ENCODE data around the gene CNTN1. TPM values are rescaled to one million over a fixed set of nuclear protein-coding genes. Genes with fewer than 3 reads are reported as not detected.

Gene CNTN1
- total RNA-seq, 1 donor from 2014 or later = not detected

DNA sequence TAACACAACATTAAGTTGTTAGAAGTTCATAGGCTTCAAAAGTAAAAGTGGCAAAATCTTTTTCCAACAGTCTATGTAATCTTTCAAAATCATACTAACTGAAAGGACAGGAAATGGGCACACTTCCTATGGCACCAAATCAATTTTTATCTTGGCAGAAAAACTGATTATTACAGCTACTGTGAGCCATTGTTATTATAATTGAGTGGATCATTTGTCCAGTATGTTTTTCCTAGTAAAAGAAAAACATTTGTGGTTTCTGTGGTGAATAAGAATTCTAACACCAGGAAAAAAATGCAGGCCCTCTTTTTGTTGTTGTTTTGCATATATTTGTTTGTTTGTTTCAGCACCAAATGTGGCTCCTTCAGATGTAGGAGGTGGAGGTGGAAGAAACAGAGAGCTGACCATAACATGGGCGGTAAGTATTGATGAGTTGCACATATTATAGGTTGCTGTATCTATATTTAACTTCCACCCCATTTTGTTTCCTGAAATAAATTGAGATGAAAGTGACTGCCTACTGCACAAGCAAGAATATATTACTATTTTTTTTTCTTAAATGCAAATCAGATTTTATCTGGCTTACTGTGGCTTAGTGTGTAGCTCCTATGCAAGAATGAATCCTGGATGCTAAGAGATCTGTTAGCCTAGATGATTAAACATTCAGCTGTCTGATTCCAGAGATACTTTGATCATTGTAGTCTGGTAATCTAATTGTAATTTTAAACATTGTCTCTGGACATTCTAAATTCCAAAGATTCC is 321.8 kb downstream of the CNTN1 start:
- intact Hi-C loops (cut with micrococcal nuclease) = no loop called here
- Mint-ChIP-seq H3K9me3 (peaks cover 18% of the 10 kb centered on the region), H3K4me1 (ENCODE audit: low read depth) (no peaks in the 10 kb centered on the region), H3K27me3 (ENCODE audit: insufficient read depth) (no peaks in the 10 kb centered on the region), H3K27ac (no peak overlapping the region), H3K4me3 (no peak overlapping the region), H3K36me3 (ENCODE audit: low read depth) (no peaks in the 10 kb centered on the region)
- no peak for DNase-seq (ENCODE audit: low spot score)

DNA sequence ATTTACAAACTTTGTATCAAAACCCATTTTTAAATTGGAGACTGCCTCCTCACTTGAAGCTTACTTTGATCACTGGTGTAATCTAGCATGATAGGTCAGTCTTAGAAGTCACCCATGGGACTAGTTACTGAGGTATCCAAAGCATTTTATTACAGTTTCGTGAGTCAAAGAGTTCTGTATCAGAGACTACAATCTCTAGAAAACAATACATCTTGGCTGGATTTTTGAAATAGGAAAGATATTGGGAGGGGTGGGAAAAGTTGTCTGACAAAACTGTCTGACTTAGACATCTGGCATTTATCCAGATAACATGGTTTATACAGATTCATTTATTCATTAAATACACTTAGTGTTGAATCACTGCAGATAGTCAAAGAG is 322.4 kb downstream of the CNTN1 start:
- Mint-ChIP-seq H3K27me3 (ENCODE audit: insufficient read depth) (no peaks in the 10 kb centered on the region), H3K4me1 (ENCODE audit: low read depth) (no peaks in the 10 kb centered on the region), H3K4me3 (no peak overlapping the region), H3K9me3 (peaks cover 18% of the 10 kb centered on the region), H3K27ac (no peak overlapping the region), H3K36me3 (ENCODE audit: low read depth) (no peaks in the 10 kb centered on the region)
- intact Hi-C loops (cut with micrococcal nuclease) = no loop called here
- no peak for DNase-seq (ENCODE audit: low spot score)

DNA sequence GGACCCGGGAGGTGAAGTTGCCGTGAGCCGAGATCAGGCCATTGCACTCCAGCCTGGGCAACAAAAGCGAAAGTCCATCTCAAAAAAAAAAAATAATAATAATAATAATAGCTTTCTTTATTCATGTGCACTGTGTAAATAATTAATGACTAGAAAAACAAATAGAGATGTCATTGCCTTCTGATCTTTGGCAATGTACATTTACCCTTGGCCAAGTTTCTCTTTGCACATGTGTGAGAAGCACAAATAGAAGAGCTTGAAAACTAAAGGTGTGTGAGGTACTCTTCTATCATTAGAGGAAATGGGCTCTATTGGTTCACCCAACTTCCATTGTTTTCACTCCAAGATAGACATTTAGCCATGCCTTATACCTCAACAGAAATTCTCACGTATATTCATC is 325.8 kb downstream of the CNTN1 start:
- Mint-ChIP-seq H3K4me1 (ENCODE audit: low read depth) (no peaks in the 10 kb centered on the region), H3K27ac (no peak overlapping the region), H3K4me3 (no peak overlapping the region), H3K36me3 (ENCODE audit: low read depth) (no peaks in the 10 kb centered on the region), H3K27me3 (ENCODE audit: insufficient read depth) (no peaks in the 10 kb centered on the region), H3K9me3 (no peaks in the 10 kb centered on the region)
- intact Hi-C loops (cut with micrococcal nuclease) = no loop called here
- no peak for DNase-seq (ENCODE audit: low spot score)

DNA sequence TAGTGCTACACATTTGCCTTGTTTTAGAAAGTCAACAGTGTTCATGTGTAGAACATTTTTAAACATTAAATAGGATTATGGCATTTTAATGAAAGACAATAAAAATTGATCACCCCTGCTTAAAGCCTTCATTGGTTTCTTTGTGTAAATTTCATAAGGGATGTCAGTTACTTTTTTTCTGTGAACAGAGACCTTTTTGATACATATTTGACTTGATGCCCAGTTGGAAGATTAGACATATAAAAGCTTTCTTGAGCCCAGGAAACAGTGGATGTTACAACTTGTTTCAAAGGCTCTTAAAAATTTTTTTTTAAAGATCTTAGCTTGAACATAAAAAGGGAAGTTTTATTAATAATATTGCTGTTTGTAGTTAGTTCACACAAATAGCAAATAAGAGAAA is 327.2 kb downstream of the CNTN1 start:
- H3K27ac Mint-ChIP-seq = no peak overlapping the region
- H3K9me3 Mint-ChIP-seq = no peaks in the 10 kb centered on the region
- no peaks in the 10 kb centered on the region for H3K36me3 Mint-ChIP-seq (ENCODE audit: low read depth)

DNA sequence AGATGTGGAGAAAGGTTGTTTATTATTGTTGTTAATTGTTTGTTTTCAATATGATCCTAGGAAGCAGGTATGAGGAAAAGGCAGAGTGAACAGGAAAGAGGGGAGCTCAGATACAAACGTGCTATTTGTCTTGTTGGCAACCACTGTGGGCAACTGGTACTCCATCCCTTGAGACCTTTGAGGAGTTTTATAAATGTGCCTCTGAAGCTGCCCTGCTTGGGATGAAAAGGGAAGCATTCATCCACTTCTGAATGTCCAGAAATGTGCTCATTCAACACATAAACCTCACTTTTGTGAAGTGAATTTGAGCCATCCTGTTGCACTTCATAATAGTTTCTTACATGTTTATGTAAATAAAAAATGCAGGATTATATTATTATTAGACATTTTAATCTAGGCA is 331.6 kb downstream of the CNTN1 start:
- H3K4me3 Mint-ChIP-seq = no peak overlapping the region
- no peaks in the 10 kb centered on the region for H3K9me3 Mint-ChIP-seq
- intact Hi-C loops (cut with micrococcal nuclease) = no loop called here
- H3K36me3 Mint-ChIP-seq (ENCODE audit: low read depth) = no peaks in the 10 kb centered on the region
- H3K27ac Mint-ChIP-seq = no peak overlapping the region
- no peaks in the 10 kb centered on the region for H3K27me3 Mint-ChIP-seq (ENCODE audit: insufficient read depth)
- no peaks in the 10 kb centered on the region for H3K4me1 Mint-ChIP-seq (ENCODE audit: low read depth)
- DNase-seq (ENCODE audit: low spot score) = no peak

More for the DNA sequence above, 327.2 kb downstream of the CNTN1 start:
- intact Hi-C loops (cut with micrococcal nuclease) = no loop called here
- Mint-ChIP-seq H3K4me1 (ENCODE audit: low read depth) (no peaks in the 10 kb centered on the region), H3K4me3 (no peak overlapping the region), H3K27me3 (ENCODE audit: insufficient read depth) (no peaks in the 10 kb centered on the region)
- DNase-seq (ENCODE audit: low spot score) = no peak

DNA sequence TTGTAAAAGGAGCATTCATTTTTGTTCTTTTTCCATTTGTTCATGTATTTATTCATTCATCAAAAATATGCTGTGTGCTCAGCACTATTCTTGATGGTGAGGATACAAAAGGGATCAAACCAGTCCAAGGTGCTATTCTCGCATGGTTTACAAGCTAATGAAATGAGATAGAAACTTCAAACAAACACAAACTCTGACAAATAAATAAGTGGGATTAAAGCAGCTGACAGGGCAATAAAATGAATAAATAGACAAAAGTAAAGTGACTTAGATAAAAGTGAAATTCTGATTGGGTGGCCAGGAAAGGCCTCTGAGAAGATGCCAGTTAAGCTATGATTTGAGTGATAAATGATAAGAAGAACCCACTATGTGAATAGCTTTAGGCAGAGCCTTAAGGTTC is 333.9 kb downstream of the CNTN1 start:
- H3K4me1 Mint-ChIP-seq (ENCODE audit: low read depth) = no peaks in the 10 kb centered on the region
- no peak overlapping the region for H3K27ac Mint-ChIP-seq

DNA sequence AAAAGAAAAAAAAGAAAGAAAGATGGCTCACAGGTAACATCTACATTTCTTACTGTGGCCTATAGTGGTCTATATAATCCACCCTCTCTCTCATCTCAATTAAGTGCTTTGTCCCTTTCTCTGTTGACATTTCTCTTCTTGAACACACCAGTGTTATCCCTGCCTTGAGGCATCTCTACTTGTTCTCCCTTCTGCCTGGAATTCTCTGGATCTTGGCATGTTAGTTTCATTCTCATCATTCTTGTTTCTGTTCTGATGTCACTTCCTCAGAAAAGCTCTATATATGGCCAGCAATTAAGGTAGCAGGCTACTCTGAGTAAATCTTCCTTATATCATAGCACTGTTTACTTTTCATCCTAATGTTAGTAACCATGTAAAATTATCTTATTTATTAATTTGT is 340.1 kb downstream of the CNTN1 start:
- no peaks in the 10 kb centered on the region for H3K4me1 Mint-ChIP-seq (ENCODE audit: low read depth)
- no peak overlapping the region for H3K27ac Mint-ChIP-seq
- no peak for DNase-seq (ENCODE audit: low spot score)
- H3K27me3 Mint-ChIP-seq (ENCODE audit: insufficient read depth) = no peaks in the 10 kb centered on the region
- no peaks in the 10 kb centered on the region for H3K36me3 Mint-ChIP-seq (ENCODE audit: low read depth)
- intact Hi-C loops (cut with micrococcal nuclease) = no loop called here
- no peaks in the 10 kb centered on the region for H3K9me3 Mint-ChIP-seq
- no peak overlapping the region for H3K4me3 Mint-ChIP-seq

More for the DNA sequence above, 333.9 kb downstream of the CNTN1 start:
- H3K36me3 Mint-ChIP-seq (ENCODE audit: low read depth) = no peaks in the 10 kb centered on the region
- no peak overlapping the region for H3K4me3 Mint-ChIP-seq
- H3K27me3 Mint-ChIP-seq (ENCODE audit: insufficient read depth) = no peaks in the 10 kb centered on the region
- DNase-seq (ENCODE audit: low spot score) = no peak
- no peaks in the 10 kb centered on the region for H3K9me3 Mint-ChIP-seq
- intact Hi-C loops (cut with micrococcal nuclease) = no loop called here

DNA sequence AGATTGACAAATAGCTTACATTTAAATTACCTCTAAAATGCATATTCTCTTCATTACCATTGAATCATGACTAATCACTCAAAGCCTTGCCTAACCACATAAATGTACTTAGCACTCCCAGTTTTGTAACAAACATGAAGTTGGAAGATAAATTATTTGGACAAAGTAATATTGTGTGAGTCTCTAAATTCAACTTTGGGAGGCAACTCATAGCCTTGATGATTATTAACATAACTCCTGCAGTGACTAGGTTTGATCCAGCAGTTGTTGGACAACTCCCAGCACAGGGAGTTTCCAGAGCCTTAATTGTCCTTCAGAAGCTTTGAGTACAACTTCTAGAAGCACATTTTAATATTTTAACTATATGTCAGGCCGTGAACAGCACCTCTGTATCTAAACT is 342.4 kb downstream of the CNTN1 start:
- H3K36me3 Mint-ChIP-seq (ENCODE audit: low read depth) = no peaks in the 10 kb centered on the region
- intact Hi-C loops (cut with micrococcal nuclease) = no loop called here

DNA sequence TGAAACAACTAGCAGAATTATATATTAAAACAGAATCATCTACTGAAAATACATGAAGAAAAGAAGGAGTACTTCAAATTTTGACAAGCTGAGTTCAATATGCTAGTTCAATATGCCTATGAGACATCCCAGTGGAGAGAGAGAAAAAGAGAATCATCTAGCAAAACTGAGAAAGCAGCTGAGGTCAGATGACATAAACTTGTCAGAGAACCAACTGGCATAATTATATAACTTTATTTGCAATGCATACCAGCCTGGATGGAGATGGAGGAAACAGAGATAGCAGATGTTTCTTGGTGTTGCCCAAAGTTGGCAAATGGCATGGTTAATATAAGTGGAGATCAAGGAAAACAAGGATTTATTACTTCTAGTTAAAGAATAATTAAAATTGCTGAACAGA is 347.2 kb downstream of the CNTN1 start:
- no peak overlapping the region for H3K4me3 Mint-ChIP-seq
- no peak for DNase-seq (ENCODE audit: low spot score)
- H3K4me1 Mint-ChIP-seq (ENCODE audit: low read depth) = no peaks in the 10 kb centered on the region
- no peaks in the 10 kb centered on the region for H3K36me3 Mint-ChIP-seq (ENCODE audit: low read depth)
- no peaks in the 10 kb centered on the region for H3K27me3 Mint-ChIP-seq (ENCODE audit: insufficient read depth)
- H3K27ac Mint-ChIP-seq = no peak overlapping the region
- H3K9me3 Mint-ChIP-seq = no peaks in the 10 kb centered on the region
- intact Hi-C loops (cut with micrococcal nuclease) = no loop called here

More for the DNA sequence above, 342.4 kb downstream of the CNTN1 start:
- H3K27ac Mint-ChIP-seq = no peak overlapping the region
- H3K4me3 Mint-ChIP-seq = no peak overlapping the region
- no peaks in the 10 kb centered on the region for H3K9me3 Mint-ChIP-seq
- no peak for DNase-seq (ENCODE audit: low spot score)
- H3K4me1 Mint-ChIP-seq (ENCODE audit: low read depth) = no peaks in the 10 kb centered on the region
- no peaks in the 10 kb centered on the region for H3K27me3 Mint-ChIP-seq (ENCODE audit: insufficient read depth)

DNA sequence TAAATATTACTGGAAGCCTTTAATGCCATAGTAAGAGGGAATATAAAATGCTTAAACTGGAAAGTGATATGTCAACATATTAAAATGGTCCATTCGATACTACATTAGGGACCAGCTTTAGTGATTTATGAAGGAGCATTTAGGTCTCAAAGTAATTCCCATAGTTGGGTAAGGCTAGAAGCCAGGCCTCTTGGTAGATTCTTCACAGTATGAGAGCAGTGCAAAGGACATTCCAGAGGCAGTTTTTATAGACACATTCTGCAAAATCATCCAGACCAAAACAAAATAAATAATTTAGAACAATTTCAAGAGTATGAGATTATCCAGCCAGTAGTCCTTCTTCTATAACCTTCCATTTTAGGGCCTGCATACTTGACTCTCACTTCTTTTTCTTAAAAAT is 353.3 kb downstream of the CNTN1 start:
- H3K4me3 Mint-ChIP-seq = no peak overlapping the region
- intact Hi-C loops (cut with micrococcal nuclease) = no loop called here
- H3K4me1 Mint-ChIP-seq (ENCODE audit: low read depth) = no peaks in the 10 kb centered on the region
- no peaks in the 10 kb centered on the region for H3K36me3 Mint-ChIP-seq (ENCODE audit: low read depth)
- no peaks in the 10 kb centered on the region for H3K27me3 Mint-ChIP-seq (ENCODE audit: insufficient read depth)
- no peak for DNase-seq (ENCODE audit: low spot score)
- no peak overlapping the region for H3K27ac Mint-ChIP-seq
- no peaks in the 10 kb centered on the region for H3K9me3 Mint-ChIP-seq

DNA sequence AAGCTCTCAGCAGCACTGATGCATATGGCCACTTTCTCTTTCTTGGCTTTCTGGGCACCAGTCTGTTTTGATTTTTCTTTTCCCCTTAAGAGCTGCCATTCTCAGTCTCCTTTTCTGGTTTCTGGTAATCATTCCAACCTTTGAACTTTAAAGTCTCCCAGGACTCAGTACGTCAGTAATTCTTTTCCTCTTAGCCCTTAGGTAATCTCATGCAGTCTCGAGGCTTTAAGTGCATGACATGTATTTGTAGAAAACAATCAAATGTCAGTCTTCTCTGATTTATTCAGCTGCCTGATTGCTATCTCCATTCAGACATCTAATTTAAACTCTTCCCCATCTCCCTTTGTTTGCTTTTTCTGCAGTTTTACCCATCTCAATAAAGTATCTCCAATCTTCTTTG is 356.8 kb downstream of the CNTN1 start:
- no peaks in the 10 kb centered on the region for H3K9me3 Mint-ChIP-seq
- H3K36me3 Mint-ChIP-seq (ENCODE audit: low read depth) = no peaks in the 10 kb centered on the region
- intact Hi-C loops (cut with micrococcal nuclease) = no loop called here
- no peaks in the 10 kb centered on the region for H3K4me1 Mint-ChIP-seq (ENCODE audit: low read depth)
- no peak for DNase-seq (ENCODE audit: low spot score)
- H3K27ac Mint-ChIP-seq = no peak overlapping the region
- H3K27me3 Mint-ChIP-seq (ENCODE audit: insufficient read depth) = no peaks in the 10 kb centered on the region
- H3K4me3 Mint-ChIP-seq = no peak overlapping the region

DNA sequence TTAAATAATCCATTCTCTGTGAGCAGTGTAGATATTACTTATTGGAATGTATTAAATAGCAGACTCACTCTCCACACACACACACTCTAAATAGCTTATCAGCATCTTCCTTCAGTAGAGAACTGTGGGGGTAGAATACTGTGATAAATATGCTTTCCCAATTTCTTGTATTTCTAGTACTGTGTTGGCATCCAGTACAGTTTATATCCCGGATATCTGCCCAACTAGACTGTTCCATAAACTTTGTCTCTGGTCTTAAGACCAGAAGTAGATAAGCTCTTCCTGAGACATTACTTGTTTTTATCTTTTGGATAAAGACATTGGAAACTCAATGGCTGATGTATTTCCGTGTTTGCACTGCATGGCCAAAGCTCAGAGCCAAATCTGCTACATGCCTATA is 359.7 kb downstream of the CNTN1 start:
- no peak for DNase-seq (ENCODE audit: low spot score)
- H3K27me3 Mint-ChIP-seq (ENCODE audit: insufficient read depth) = no peaks in the 10 kb centered on the region
- H3K4me1 Mint-ChIP-seq (ENCODE audit: low read depth) = no peaks in the 10 kb centered on the region
- intact Hi-C loops (cut with micrococcal nuclease) = no loop called here
- no peaks in the 10 kb centered on the region for H3K9me3 Mint-ChIP-seq
- H3K36me3 Mint-ChIP-seq (ENCODE audit: low read depth) = no peaks in the 10 kb centered on the region
- no peak overlapping the region for H3K4me3 Mint-ChIP-seq
- no peak overlapping the region for H3K27ac Mint-ChIP-seq

DNA sequence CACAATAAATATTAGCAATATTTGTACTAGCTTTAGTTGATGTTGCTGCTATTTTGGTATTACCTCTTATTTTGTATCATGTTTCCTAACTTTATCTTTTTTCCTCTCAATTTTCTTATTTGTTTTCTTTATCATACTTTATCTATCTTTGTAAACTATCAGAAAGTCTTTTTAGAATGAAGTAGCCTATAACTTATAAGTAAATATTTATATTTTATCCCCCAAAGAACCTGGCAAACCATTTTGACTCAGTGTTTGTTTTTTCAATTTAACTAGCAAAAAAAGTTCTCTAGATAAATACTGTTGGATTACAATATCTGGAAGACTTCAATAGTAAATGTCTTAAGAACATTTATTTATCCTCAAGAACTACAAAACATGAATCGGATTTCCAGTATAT is 360.2 kb downstream of the CNTN1 start:
- intact Hi-C loops (cut with micrococcal nuclease) = no loop called here
- Mint-ChIP-seq H3K27ac (no peak overlapping the region), H3K27me3 (ENCODE audit: insufficient read depth) (no peaks in the 10 kb centered on the region), H3K4me3 (no peak overlapping the region), H3K9me3 (no peaks in the 10 kb centered on the region), H3K36me3 (ENCODE audit: low read depth) (no peaks in the 10 kb centered on the region), H3K4me1 (ENCODE audit: low read depth) (no peaks in the 10 kb centered on the region)
- DNase-seq (ENCODE audit: low spot score) = no peak

DNA sequence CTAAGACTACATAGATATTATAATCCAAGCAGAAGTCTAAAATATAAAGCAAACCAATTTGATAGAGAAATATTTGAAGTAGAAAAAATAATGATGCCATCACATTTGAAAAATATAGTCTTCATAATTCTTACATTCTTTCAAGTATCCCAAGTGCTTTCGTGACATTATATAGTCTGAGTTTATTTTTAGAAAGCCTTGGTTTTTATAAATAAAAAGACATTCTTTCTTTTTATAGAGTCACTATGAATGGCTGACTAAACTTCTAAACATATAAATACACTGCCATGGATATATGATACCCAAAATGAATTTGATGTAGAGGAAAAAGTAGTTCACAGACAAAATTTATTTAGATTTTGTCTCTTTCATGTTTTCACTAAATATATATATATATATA is 360.8 kb downstream of the CNTN1 start:
- Mint-ChIP-seq H3K4me3 (no peak overlapping the region), H3K4me1 (ENCODE audit: low read depth) (no peaks in the 10 kb centered on the region)
- intact Hi-C loops (cut with micrococcal nuclease) = no loop called here

More for the DNA sequence above, 360.8 kb downstream of the CNTN1 start:
- no peaks in the 10 kb centered on the region for H3K27me3 Mint-ChIP-seq (ENCODE audit: insufficient read depth)
- no peak overlapping the region for H3K27ac Mint-ChIP-seq
- H3K36me3 Mint-ChIP-seq (ENCODE audit: low read depth) = no peaks in the 10 kb centered on the region
- no peak for DNase-seq (ENCODE audit: low spot score)
- H3K9me3 Mint-ChIP-seq = no peaks in the 10 kb centered on the region
